T-helper 1 cell (primary cell): ENCODE data around the gene AOC3.

ENCODE experiments used
- DNase-seq, 5 donors: peaks; one replicate each; pipeline ENCODE4 v3.0.0-alpha.2; 2012 to 2020
- total RNA-seq, 4 donors: gene quantifications; one replicate each; lab custom pipeline; 2026; lab: John Stamatoyannopoulos, UW

AOC3 gene
- total RNA-seq, result 0 to 1.8 (median 0.49) reads per million in 4 donors

GRCh38 chr17:42850954-42851353 is at the start of gene AOC3:
AOC3 (plus strand) TSS chr17:42851199; CDS start chr17:42851344, 145 bp downstream.
- no peak for DNase-seq

- no peak for DNase-seq
These were observed 47.7 kb upstream of the AOC3 start for GRCh38 chr17:42803074-42803883.

- DNase-seq, result no peak
These were observed 46.1 kb upstream of the AOC3 start for GRCh38 chr17:42804918-42805367.

- no peak for DNase-seq
These were observed 44.8 kb upstream of the AOC3 start for GRCh38 chr17:42806249-42806648.

GRCh38 chr17:42809250-42809649 is 41.7 kb upstream of the AOC3 start:
- DNase-seq, result no peak

- DNase-seq, result no peak
These were observed 36.2 kb upstream of the AOC3 start for GRCh38 chr17:42814633-42815399.

- no peak for DNase-seq
These were observed 33.1 kb upstream of the AOC3 start for GRCh38 chr17:42817866-42818265.

GRCh38 chr17:42818379-42818778 is 32.6 kb upstream of the AOC3 start:
- DNase-seq, result no peak

- peak; percentile 27 to 67 (median 41) for DNase-seq
These were observed 31.0 kb upstream of the AOC3 start for GRCh38 chr17:42819939-42820535.

GRCh38 chr17:42821176-42821575 is 29.8 kb upstream of the AOC3 start:
- DNase-seq, result no peak

GRCh38 chr17:42827472-42827871 is 23.5 kb upstream of the AOC3 start:
- DNase-seq, result no peak

- DNase-seq, result no peak
These were observed 20.0 kb upstream of the AOC3 start for GRCh38 chr17:42830971-42831370.

- DNase-seq, result no peak
These were observed 18.6 kb upstream of the AOC3 start for GRCh38 chr17:42832213-42832933.

GRCh38 chr17:42832934-42833766 is 17.8 kb upstream of the AOC3 start, which contains the start of gene PSME3:
PSME3 (plus strand) TSS chr17:42833397; CDS start chr17:42833632, 235 bp downstream.
- DNase-seq, result peak; percentile 72 to 89 (median 83)

- no peak for DNase-seq
These were observed 17.1 kb upstream of the AOC3 start for GRCh38 chr17:42833767-42834422.

- no peak for DNase-seq
These were observed 15.3 kb upstream of the AOC3 start for GRCh38 chr17:42835732-42836131.

GRCh38 chr17:42841975-42842685 is 8.9 kb upstream of the AOC3 start:
- DNase-seq, result no peak

GRCh38 chr17:42843358-42843934 is 7.6 kb upstream of the AOC3 start:
- DNase-seq, result peak in 1 of 5 donors; percentile 10

- DNase-seq, result no peak
These were observed 6.7 kb upstream of the AOC3 start, which contains the start of gene AOC2 for GRCh38 chr17:42844271-42844670. AOC2 (plus strand) TSS chr17:42844580; CDS start chr17:42844627, 47 bp downstream.
